Vagina (tissue), 2 donors: ENCODE measurements around the gene SESTD1. TPM values are rescaled to one million over a fixed set of nuclear protein-coding genes. Genes with fewer than 3 reads are reported as not detected.

Source experiments
- DNase-seq, 2 donors: peaks; one replicate each; pipeline ENCODE4 v3.0.0-alpha.2; 2017; ENCODE audit errors: extremely low spot score in 2 of 2
- H3K27ac ChIP-seq: fragments of 200-600 bp; sonication (generic); one replicate; pipeline ENCODE4 v1.5.1; 2019
- H3K27me3 ChIP-seq: fragments of 200-600 bp; sonication (generic); one replicate; pipeline ENCODE4 v1.5.1; 2019
- H3K36me3 ChIP-seq, 2 donors: fragments of 200-600 bp; sonication (generic); one replicate each; pipeline ENCODE4 v1.5.1; 2017 to 2019
- H3K4me1 ChIP-seq: fragments of 200-600 bp; sonication (generic); one replicate; pipeline ENCODE4 v1.5.1; 2019
- H3K4me3 ChIP-seq, 2 donors: fragments of 200-600 bp; sonication (generic); 1 replicate in 1 of 2; 2 replicates in 1 of 2; pipeline ENCODE4 v1.5.1; 2016 to 2019
- H3K9me3 ChIP-seq: fragments of 200-600 bp; sonication (generic); one replicate; pipeline ENCODE4 v1.5.1; 2019
- POLR2A ChIP-seq, 2 donors: fragments of 450-650 bp; IDR thresholded peaks; one replicate each; pipeline ENCODE4 v1.6.1; 2017; ENCODE audit warnings: antibody characterized with exemption in 2 of 2, mild to moderate bottlenecking in 2 of 2, moderate library complexity in 2 of 2
- POLR2AphosphoS5 ChIP-seq, 2 donors: sonication (generic); formaldehyde crosslinking; IDR thresholded peaks; one replicate each; pipeline ENCODE4 v1.9.0; 2017; ENCODE audit warnings: antibody characterized with exemption in 2 of 2, mild to moderate bottlenecking in 2 of 2, low read depth in 1 of 2; ENCODE audit not compliant: insufficient read depth in 1 of 2
- intact Hi-C: fragments of 100-400 bp; cut with DNase I; formaldehyde crosslinking; loops from one replicate; pipeline ENCODE4 v1.15.1; 2023
- total RNA-seq: library from RNA; depleted of rRNA; stranded (reverse); fragments of >200 nt; gene quantifications from one replicate; pipeline ENCODE4 v1.2.3, GENCODE V29; 2016
- TF ChIP-seq, protein P1 (sequence below), 3 experiments: fragments of 450-650 bp in 2 of 3; fragments of 200-600 bp in 1 of 3; sonication (generic) in 1 of 3; IDR thresholded peaks; one replicate each; pipeline ENCODE4 v1.5.1; 2017 to 2019; ENCODE audit warnings: antibody characterized with exemption in 3 of 3, mild to moderate bottlenecking in 2 of 3, moderate library complexity in 2 of 3

Gene SESTD1
- total RNA-seq, 1 donor from 2014 or later, result 23.3 TPM

DNA sequence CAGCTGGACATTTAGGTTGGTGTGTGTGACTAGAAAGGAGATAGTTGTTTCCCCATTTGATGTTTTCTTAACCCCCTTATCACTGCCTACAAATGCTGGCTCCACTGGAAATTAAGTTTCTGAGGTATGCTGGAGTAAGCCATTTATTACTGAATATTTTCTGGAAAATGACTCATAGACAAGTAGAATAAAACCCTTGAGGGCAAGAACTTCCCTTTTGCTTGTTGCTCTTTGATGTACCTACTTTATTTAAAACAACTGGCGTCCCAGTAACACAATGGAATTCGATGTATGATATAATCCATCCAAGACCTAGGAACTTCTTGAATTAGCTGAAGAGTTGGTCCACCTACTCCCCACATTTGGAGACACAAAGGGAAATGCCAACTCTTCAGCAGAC is 33.3 kb upstream of the SESTD1 start:
- intact Hi-C loops, result no loop called here
- TF ChIP-seq, protein P1, sequence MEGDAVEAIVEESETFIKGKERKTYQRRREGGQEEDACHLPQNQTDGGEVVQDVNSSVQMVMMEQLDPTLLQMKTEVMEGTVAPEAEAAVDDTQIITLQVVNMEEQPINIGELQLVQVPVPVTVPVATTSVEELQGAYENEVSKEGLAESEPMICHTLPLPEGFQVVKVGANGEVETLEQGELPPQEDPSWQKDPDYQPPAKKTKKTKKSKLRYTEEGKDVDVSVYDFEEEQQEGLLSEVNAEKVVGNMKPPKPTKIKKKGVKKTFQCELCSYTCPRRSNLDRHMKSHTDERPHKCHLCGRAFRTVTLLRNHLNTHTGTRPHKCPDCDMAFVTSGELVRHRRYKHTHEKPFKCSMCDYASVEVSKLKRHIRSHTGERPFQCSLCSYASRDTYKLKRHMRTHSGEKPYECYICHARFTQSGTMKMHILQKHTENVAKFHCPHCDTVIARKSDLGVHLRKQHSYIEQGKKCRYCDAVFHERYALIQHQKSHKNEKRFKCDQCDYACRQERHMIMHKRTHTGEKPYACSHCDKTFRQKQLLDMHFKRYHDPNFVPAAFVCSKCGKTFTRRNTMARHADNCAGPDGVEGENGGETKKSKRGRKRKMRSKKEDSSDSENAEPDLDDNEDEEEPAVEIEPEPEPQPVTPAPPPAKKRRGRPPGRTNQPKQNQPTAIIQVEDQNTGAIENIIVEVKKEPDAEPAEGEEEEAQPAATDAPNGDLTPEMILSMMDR (IDR thresholded peaks at IDR 0.05), result no peak
- TF ChIP-seq POLR2A (IDR thresholded peaks at IDR 0.05) (no peak), POLR2AphosphoS5 (IDR thresholded peaks at IDR 0.05; ENCODE audit: insufficient read depth in 1 of 2, low read depth in 1 of 2) (no peak)
- no peaks in the 10 kb centered on the region for H3K4me1 ChIP-seq
- H3K4me3 ChIP-seq, result no peak overlapping the region
- no peaks in the 10 kb centered on the region for H3K9me3 ChIP-seq
- no peak overlapping the region for H3K27ac ChIP-seq
- H3K27me3 ChIP-seq, result no peaks in the 10 kb centered on the region
- no peak for DNase-seq
- H3K36me3 ChIP-seq, result no peaks in the 10 kb centered on the region

- Histone ChIP-seq H3K4me3 (no peak overlapping the region), H3K27ac (no peak overlapping the region), H3K36me3 (no peaks in the 10 kb centered on the region), H3K4me1 (no peaks in the 10 kb centered on the region), H3K27me3 (no peaks in the 10 kb centered on the region), H3K9me3 (no peaks in the 10 kb centered on the region)
- TF ChIP-seq POLR2AphosphoS5 (IDR thresholded peaks at IDR 0.05; ENCODE audit: insufficient read depth in 1 of 2, low read depth in 1 of 2) (no peak), POLR2A (IDR thresholded peaks at IDR 0.05) (no peak)
- TF ChIP-seq, protein P1 (IDR thresholded peaks at IDR 0.05), result no peak
- intact Hi-C loops, result no loop called here
- no peak for DNase-seq
These were observed 25.7 kb upstream of the SESTD1 start for GRCh38 chr2:179290329-179290728.

DNA sequence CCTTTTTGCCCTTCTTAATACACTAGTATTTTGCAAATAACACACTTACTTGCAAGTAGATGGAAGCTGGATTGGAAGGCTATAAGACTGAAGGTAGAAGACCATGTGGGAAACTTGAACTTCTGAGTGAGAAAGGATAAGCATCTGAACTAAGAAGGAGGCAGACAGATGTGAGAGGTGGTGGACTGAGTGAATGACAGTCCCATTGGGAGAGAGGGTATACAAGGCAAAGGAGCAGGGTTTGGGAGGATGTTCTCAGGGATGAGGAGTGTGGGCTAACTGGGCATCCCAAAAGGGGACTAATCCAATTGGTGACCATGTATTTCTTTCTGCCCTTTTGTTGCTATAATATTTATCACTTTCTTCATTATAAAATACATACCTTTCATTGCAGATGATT is 20.4 kb upstream of the SESTD1 start:
- TF ChIP-seq, protein P1 (IDR thresholded peaks at IDR 0.05), result no peak
- TF ChIP-seq POLR2A (IDR thresholded peaks at IDR 0.05), result no peak
- TF ChIP-seq POLR2AphosphoS5 (IDR thresholded peaks at IDR 0.05; ENCODE audit: insufficient read depth in 1 of 2, low read depth in 1 of 2), result no peak
- H3K4me3 ChIP-seq, result no peak overlapping the region
- no peaks in the 10 kb centered on the region for H3K4me1 ChIP-seq
- no peak overlapping the region for H3K27ac ChIP-seq
- no peak for DNase-seq
- intact Hi-C loops, result no loop called here
- no peaks in the 10 kb centered on the region for H3K27me3 ChIP-seq
- no peaks in the 10 kb centered on the region for H3K36me3 ChIP-seq
- H3K9me3 ChIP-seq, result no peaks in the 10 kb centered on the region

- no peak overlapping the region for H3K27ac ChIP-seq
These were observed 13.0 kb upstream of the SESTD1 start for GRCh38 chr2:179277429-179278196.

More at GRCh38 chr2:179277429-179278196, 13.0 kb upstream of the SESTD1 start:
- Histone ChIP-seq H3K4me1 (no peaks in the 10 kb centered on the region), H3K36me3 (no peaks in the 10 kb centered on the region), H3K27me3 (no peaks in the 10 kb centered on the region), H3K4me3 (no peak overlapping the region), H3K9me3 (no peaks in the 10 kb centered on the region)
- TF ChIP-seq POLR2AphosphoS5 (IDR thresholded peaks at IDR 0.05; ENCODE audit: insufficient read depth in 1 of 2, low read depth in 1 of 2) (no peak), POLR2A (IDR thresholded peaks at IDR 0.05) (no peak)
- TF ChIP-seq, protein P1 (IDR thresholded peaks at IDR 0.05), result no peak
- DNase-seq, result no peak
- intact Hi-C loops, result no loop called here
